Inferior parietal cortex (tissue), 1 donor: ENCODE results near the gene ACOT7.

Experiments
- DNase-seq: peaks from one replicate; pipeline ENCODE4 v3.0.0-alpha.2; 2016; ENCODE audit errors: extremely low spot score

Gene ACOT7

GRCh38 chr1:6360517-6361070 lies 33.0 kb downstream of the ACOT7 start:
- DNase-seq = no peak

GRCh38 chr1:6360117-6360496 lies 33.5 kb downstream of the ACOT7 start:
- no peak for DNase-seq

GRCh38 chr1:6359216-6360116 lies 34.1 kb downstream of the ACOT7 start:
- no peak for DNase-seq

- no peak for DNase-seq
These were observed 34.8 kb downstream of the ACOT7 start for GRCh38 chr1:6358757-6359201.

- no peak for DNase-seq
These were observed 35.4 kb downstream of the ACOT7 start for GRCh38 chr1:6358144-6358624.

- DNase-seq = no peak
These were observed 36.2 kb downstream of the ACOT7 start for GRCh38 chr1:6357243-6357936.

GRCh38 chr1:6355621-6356020 lies 37.9 kb downstream of the ACOT7 start:
- DNase-seq = no peak

GRCh38 chr1:6354659-6355317 lies 38.8 kb downstream of the ACOT7 start:
- no peak for DNase-seq

- no peak for DNase-seq
These were observed 39.5 kb downstream of the ACOT7 start for GRCh38 chr1:6353955-6354658.

- no peak for DNase-seq
These were observed 40.0 kb downstream of the ACOT7 start for GRCh38 chr1:6353619-6353954.

GRCh38 chr1:6352138-6352563 lies 41.4 kb downstream of the ACOT7 start:
- DNase-seq = no peak

GRCh38 chr1:6351480-6352137 lies 42.0 kb downstream of the ACOT7 start:
- DNase-seq = no peak

- peak; percentile 51 for DNase-seq
These were observed 43.0 kb downstream of the ACOT7 start for GRCh38 chr1:6350416-6351088.

- no peak for DNase-seq
These were observed 44.2 kb downstream of the ACOT7 start for GRCh38 chr1:6349254-6349943.

- DNase-seq = no peak
These were observed 44.9 kb downstream of the ACOT7 start for GRCh38 chr1:6348511-6349191.

- DNase-seq = no peak
These were observed 45.7 kb downstream of the ACOT7 start for GRCh38 chr1:6347641-6348487.

GRCh38 chr1:6345460-6345859 lies 48.1 kb downstream of the ACOT7 start:
- no peak for DNase-seq

GRCh38 chr1:6345009-6345408 lies 48.6 kb downstream of the ACOT7 start:
- no peak for DNase-seq
